NCI-H2081 (cell line): ENCODE data around the gene ST6GALNAC2.
A peak's percentile ranks its signal among the peaks of the same experiment; 100 is the strongest.

Source experiments
- DNase-seq, 2 experiments: peaks; one replicate each; lab custom pipeline; 2025; lab: John Stamatoyannopoulos, UW

The ST6GALNAC2 gene

DNA sequence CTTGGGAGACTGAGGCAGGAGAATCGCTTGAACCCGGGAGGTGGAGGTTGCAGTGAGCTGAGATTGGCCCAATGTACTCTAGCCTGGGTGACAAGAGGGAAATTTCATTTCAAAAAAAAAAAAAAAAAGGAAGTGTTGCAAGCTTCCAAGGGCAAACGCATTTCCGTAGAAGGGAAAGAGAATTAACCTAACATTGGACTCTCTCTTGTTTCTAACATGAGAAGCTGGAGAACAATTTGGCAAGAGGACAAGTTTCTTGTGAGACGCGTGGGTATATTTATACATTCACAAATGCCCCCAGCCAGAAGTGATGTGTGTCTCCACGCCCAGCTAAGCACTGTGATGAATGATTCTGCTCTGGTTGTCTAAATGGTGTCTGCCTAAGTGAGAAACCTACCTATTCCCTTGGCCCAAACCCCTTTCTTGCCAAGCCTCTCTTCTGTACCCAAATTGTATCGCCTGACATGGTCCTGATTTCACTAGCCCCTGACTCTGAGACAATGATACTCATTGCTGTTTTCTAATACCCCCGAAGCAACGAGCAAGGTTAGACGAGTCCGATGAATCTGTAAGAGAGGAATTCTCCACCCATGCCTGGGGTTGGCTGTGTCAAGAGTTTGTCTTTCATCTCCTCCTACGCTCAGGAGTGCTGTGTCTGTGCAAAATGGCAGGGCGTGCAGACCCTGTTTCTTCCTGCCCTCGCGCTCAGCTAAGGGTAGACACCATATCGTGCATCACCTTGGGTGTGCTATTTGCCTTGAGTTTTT, 14.2 kb upstream of the ST6GALNAC2 start:
- DNase-seq, result no peak

DNA sequence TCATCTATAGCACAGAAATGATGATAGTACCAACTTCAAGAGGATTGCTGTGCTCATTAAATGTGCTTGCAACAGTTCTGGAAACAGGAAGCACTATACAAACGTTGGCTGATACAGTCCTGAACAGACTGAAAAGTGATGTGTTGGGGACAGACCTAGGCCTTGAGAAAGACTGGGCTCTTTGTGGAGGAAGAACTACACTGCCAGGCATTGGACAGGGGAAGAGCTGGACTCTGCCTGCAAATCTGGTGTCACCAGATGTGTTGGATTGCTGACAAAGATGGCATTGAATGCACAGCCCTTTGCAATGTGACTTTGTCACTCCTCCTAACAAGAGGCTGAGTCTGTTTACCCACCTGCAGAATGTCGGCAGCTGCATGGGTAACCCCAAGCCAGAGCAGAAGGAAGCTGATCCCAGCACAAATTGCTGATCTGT, 12.4 kb upstream of the ST6GALNAC2 start:
- DNase-seq, result peak; percentile 31 to 66

DNA sequence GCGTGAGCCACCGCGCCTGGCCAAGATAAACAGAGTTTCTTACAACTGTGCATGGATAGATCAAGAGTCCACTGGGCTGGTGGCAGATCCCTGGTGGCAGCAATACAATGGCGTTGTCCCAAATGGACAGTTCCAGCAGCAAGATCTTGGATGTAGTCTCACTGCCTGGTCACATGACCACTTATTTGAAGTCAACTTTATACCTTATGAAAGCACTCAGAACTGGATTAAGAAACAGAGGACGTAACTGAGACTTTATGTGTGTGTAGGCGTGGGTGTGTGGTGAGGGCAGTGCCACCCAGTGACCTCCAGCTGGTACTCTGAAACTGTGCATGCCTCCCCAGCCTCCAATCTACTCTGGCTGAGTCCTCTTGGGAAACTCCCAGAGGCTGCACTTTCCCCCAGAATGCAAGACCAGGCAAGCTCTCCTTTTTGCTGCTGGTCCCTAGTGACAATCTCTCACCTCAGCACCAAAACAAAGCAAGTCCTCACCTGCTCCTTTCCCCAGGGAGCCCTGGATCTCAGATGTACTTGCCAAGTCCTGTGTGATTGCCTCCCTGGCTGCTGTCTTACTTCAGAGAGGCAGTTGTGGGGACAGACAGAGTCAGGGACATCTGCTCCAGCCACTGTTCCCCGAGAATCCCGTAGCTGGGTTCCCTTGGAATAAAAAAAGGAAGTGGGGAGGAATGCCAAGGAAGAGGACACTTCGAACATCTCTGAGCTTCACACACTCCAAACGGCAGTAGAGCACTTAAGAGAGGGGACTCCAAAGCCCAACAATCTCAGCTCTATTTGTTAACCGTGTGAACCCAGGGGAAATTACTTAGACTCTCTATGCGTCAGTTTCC, 11.7 kb upstream of the ST6GALNAC2 start:
- DNase-seq, result peak; percentile 32 to 61

DNA sequence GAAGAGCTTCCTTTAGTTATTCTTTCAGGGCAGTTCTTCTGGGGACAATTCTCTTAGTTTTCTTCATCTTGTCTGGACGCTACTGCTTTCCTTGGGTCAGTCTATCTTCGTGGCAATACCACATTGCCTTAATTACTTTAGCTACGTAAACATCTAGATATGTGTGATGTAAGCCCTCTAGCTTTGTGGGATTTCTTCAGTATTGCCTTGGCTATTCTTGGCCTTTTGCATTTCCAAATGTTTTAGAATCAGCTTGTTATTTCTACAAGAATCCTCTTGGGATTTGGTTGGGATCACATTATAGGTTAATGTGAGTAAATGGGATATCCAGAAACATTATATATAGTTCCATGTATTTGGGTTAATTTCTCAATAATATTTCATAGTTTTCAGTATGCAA, 9.0 kb upstream of the ST6GALNAC2 start:
- DNase-seq, result no peak

DNA sequence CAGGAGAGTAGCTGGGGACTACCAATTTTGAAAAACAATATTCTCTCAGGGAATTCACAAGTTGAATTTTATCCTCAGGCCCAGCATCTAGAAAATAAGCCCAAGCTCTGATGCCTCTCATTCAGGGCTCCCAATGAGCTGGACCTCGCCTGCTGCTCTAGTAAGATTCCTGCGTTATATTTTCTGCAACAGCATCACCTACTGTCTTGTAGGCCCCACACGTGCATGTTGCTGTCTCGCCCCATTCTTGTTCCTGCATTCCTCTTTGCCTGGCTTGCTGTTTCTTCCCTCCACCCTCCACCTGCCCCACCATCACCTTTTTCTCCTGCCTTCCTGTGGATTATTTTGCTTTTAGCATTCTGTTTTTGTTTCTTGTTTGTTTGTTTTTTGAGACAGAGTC, 8.3 kb upstream of the ST6GALNAC2 start:
- DNase-seq, result no peak

DNA sequence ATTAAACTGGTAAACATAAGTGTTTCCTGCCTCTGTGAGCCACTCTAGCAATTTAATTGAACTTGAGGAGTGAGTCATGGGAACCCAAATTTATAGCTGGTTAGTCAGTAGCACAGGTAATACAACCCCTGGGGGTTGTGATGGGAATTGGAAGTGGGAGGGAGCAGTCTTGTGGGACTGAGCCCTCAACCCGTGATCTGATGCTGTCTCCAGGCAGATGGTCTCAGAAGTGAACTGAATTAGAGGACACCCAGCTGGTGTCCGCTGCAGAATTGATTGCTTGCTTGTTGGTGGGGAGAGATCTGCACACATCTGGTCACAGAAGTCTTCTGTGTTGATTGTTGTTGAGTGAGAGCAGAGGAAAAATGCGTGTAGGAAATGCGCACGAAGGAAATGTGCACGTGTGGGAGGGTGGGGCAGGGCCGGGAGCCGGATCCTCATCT, 7.7 kb upstream of the ST6GALNAC2 start:
- DNase-seq, result peak in 1 of 2 experiments; percentile 43

DNA sequence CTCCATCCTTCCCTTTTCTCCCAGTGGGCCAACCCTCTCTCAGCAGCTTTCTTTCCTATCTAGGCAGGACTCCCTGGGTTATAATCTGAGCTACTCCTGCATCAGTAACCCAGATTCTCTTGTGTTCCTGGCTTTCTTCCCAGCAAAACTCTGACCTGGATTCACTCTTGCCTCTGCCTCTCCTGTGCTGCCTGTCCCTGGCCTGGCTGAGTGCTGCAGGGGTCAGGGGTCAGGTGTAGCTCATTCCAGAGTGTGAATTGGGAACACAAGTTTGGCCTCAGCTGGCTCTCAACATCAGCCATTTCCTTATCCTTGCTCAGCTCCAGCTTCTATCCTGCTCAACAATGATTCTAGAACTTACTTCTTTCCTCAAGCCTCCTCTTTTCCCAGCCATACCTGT, 2.5 kb upstream of the ST6GALNAC2 start:
- DNase-seq, result no peak

DNA sequence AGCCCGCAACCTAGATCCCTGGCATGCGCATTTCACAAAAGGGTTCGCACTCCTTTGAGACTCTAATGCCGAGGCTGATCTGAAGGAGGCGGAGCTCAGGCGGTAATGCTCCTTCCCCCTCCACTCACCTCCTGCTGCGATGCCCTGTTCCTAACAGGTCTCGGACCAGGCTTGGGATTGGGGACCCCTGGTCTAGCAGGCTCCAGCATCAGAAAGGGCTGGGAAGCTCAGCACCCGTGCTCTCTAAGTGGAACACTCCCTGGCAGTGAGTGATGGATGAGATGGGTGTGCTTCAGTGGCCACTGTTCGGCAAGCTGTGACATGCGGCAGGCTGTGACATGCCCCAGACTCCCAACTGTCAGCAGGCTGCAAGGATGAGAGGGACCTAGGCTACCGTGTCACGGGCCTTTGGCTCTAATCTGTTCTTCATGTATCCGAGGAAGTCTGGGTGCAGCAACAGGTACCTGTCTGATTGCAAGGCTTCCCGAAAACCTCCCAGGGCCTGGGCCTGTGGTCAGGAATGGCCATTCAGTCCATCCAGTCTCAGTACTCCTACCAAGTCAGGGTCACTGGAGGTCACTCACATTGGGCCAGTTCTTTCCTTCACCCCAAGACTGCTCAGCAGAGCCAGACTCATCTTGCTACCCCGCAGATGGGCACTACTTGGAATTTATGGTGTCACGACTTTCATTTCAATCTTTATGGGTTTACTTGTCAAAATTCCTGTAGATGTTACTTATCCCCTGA, 1.3 kb upstream of the ST6GALNAC2 start:
- no peak for DNase-seq

DNA sequence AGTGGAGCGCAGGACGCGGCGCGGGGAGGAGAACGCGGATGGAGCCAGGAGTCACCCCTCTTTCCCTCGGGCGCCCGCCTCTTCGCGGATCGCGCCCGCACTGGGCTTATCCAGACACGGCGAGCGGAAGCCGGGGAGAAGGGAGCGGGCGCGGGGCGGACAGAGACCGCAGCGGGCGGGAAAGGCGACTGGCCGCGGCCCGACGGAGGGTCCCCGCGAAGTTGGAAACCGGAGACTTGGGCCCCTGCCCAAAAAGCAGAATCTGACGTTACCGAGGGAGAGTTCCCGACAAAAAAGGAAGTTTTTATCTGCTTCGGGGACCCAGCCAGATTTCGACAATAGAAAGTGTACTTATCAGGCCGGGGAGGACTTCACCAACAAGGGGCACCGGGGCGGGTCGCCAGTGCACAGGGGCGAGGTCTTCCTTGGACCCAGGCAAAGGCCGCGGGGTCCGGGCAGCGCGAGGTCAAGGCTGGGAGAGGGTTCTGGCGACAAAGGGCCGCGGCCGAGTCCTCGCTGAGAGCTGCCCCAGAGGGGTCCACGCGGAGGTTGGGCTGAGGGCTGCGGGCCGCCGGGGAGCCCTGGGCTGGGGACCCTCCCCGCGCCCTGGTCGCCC, 519 bp downstream of the ST6GALNAC2 start:
- no peak for DNase-seq

DNA sequence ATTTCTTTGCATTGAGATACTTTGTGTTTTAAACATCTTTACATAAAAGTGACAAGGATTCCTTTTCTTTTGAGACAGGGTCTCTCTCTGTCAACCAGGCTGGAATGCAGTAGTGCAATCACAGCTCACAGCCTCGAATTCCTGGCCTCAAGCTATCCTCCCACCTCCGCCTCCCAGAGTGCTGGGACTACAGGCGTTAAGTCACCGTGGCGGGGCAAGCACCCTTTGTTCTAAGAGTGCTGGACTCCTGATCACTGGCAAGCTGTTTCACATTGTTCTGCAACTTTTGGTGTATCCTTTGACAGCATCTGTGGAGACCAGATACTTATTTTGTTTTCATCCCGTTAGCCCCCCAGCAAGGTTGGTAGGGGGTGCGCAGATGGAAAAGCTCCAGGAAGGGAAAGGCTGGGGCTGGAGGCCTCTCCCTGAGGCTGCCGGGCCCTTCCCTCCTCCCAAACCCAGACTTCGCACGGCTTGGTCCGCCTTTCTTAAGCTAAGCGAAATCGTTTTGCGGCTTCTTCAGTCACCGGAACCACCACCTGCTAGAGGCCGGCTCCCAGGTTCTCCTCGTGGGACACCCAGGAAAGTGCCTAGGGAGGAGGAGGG, 1.1 kb downstream of the ST6GALNAC2 start:
- no peak for DNase-seq

DNA sequence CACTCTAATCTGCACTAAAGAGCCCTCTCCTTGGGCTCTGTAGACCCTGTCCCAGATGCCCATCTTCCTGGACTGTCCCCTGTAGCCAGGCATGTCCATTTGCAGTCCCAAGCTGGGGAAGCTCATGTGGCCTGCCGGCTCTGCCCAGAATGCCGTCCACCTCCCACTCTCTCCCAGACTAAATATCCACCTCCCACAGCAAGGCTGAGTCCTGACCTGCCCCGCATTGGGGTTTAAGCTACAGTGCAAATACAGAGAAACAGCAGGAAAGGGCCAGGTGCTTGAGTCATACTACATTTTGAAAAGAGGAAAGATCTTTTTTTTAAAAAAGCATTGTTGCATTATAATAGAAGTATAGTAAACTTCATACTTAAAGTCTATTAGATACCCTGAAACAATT, 3.0 kb downstream of the ST6GALNAC2 start:
- peak in 1 of 2 experiments; percentile 21 for DNase-seq

DNA sequence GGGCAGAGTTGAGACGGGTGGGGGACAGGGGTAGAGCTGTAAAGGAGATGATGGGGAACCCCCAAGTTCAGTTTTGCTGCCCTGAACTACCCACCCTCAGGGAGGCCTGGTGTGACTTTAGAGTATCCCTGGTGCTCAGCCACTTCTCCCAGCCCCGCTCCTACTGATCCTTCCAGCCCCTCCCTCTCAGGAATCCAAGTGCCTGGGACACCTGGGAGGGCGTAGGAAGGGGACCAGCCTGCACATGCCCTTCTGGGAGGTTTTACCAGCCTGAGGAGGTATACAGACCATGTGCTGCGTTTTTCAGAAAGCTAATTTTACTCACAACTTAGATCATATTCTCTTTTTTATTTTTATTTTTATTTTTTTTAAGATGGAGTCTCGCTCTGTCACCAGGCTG, 4.1 kb downstream of the ST6GALNAC2 start:
- no peak for DNase-seq

DNA sequence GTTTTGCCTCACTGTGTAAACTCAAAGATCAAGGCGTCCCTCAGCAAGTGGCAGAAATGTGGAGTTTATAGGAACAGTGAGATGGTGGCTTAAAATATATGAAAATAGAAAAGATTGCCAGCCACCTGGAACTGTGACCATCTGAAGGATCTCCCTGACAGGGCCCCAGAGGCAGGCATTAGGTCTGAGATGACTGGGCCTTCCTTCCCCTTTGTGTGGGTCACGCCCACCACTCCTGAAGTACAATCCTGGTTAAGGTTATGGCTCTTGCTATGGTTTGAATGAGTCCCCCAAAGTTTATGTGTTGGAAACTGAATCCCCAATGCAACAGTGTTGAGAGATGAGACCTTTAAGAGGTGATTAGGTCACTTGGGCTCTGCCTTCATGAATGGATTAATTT, 6.4 kb downstream of the ST6GALNAC2 start:
- DNase-seq, result no peak

DNA sequence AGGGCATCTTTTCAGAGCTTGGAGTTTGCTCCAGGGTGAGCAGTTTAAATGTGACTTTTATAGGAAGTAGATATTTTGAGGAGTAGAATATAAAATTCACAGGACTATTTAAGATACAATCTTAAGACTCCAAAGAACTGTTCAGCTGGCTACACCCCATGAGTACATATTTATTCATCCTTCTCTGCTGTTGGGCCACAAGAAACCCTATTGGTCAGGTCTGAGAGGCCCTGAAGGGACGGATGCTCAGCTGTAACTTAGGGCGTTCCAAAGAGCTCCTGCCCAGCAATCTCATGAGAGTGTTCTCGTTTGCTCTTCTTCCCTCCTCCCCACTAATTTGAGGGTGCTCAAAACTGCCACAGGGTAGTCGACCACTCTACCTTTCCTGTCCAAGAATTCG, 7.3 kb downstream of the ST6GALNAC2 start:
- DNase-seq, result no peak

DNA sequence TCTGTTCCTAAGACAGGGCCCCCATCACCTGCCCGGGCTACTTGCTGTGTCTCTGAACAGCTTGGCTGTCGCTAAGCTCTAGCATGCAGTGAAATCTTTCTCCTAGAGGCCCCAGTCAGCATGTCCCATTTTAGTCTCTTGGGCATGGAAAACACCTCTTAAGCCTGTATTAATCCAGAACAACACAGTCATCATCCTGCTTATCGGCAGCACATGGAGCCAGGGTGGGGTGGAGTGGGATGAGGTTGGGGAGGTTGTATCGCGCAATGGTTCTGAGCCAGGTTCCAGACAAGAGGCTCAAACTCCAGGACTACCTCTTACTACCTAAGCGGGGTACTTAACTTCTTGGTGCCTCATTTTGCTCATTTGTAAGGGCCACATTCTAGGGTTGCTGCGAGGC, 7.8 kb downstream of the ST6GALNAC2 start:
- no peak for DNase-seq

DNA sequence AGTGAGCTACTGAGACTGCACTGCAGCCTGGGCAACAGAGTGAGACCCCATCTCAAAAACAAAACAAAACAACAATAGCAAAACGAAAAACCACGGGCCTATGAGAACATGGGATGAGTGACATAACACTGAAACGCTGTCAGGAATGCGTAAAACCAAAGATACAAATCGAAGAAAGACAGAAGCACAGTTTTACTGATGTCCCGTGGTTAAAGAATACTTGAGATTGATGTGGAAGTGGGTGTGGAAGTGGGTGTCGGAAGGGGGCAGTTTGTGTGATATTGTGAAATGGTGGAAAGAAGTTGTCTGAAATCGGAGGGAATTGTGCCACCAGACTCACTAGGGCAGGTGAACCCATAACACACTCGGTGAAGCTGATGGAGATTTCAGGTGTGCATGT, 9.5 kb downstream of the ST6GALNAC2 start:
- no peak for DNase-seq

DNA sequence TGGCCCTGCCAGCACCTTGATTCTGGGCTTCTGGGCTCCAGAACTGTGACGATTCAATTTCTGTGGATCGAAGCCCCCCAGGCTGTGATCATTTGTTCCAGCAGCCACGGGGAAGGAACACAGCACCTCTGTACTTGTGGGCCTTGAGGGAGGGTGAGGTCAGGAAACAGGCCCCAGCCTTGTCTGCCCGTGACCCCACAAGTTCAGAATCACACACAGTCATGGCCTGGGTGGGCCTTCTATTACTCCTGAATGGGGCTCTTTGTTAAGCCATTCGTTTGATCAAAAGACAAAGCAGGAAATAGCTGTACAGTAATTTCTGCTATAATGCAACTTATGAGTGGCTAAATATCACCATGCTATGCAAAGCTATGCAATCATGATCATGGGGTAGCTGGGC, 10.1 kb downstream of the ST6GALNAC2 start:
- no peak for DNase-seq

DNA sequence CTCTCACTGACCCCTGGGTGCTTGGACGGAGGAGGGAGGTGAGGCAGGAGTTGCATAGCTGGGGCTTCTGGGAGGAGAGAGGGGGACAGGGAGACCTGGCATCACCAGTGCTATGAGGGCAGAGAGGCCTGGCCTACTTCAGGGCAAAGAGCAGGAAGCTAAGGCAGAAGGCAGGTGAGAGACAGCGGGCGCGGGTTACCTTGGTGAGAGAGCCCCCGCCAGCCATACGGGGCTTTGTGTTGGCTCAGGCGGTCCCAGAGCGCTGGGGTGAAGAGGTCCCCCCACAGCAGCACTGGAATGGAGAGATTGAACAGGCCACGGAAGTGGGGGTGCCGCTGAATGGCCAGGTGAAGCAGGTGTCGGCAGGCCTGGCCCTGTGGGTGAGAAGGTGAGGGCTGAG, 11.5 kb downstream of the ST6GALNAC2 start:
- DNase-seq, result no peak

DNA sequence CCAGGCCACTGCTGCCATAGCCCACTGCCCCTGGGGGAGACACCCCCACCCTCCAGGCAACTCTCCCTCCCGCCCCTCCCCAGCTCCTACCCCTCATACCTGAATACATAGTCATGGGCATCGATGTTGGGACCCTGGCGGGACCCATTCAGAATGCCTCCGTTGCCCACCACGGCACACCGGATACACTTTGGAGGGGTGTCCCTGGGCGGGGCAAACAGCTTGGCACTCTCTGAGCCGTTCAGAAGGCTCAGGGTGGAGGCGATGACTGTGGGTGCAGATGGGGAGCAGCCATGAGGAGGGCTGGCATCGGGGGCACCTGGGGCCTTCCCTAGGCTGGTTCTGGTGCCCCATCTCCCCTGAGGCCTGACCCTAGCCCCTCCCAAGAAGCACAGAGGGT, 12.6 kb downstream of the ST6GALNAC2 start:
- DNase-seq, result no peak

DNA sequence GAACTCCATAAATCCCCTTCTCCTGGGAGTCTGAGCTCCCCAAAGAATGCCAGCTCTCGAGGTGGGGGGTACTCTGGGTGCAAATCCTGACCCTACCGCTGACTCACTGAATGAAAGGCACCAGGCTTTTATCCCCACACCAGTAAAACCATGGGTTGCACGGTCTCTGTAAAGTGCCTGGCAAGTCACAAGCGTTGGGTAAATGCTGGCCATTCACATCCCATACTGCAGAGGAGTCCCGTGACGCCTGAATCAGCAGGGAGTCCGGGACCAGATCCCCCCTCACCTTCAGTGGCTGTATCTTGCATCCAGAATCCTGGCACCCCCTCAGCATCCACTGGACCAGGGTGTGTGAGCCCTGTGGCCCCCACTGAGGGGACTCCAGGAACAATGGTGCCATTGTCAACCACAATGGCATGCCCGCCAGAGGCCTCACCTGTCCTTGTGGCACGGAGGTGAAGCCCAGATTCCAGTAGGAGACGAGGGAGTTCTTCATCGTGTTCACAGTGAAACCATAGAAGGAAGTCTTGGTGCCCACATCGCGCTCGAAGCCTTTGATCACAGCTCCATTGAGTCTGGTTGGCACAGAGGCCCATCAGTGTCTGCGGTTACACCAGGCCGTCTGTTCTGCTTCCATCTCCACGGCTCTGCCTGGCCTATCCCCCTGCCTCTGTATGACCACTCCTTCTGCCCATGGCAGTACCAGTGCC, 13.3 kb downstream of the ST6GALNAC2 start:
- no peak for DNase-seq

DNA sequence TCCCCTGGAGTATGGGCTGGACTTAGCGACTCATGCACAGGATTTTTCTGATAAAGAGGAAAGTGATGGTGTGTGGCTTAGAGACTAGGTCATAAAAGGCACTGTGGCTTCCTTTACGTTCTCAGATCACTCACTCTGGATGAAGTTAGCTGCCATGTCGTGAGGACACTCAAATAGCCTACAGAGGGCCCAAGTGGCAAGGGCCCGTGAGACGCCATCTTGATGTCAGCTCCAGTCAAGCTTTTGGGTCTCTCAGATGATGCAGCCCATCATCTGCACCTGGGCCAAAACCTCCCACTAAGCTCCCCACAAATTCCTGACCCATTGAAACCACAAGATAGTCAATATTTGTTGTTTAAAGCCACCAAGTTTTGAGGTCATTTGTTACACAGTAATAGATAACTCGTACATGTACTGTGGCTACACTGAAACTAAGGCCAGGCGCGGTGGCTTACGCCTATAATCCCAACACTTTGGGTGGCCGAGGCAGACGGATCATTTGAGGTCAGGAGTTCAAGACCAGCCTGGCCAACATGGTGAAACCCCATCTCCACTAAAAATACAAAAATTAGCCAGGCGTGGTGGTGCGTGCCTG, 14.7 kb downstream of the ST6GALNAC2 start:
- DNase-seq, result no peak
